ENCODE data around the gene UVRAG.

The UVRAG gene

GRCh38 chr11:76140912-76141574 lies 326.0 kb downstream of the UVRAG start:
- TF ChIP-seq CTCF (IDR thresholded peaks at IDR 0.05; ENCODE audit: insufficient read depth, low read length, poor library complexity, severe bottlenecking) = no peak
- no peak for DNase-seq (ENCODE audit: extremely low read depth, insufficient read length)
- Histone ChIP-seq H3K27me3 (replicated peaks; ENCODE audit: control insufficient read depth, insufficient read depth, low read length) (no peaks in the 10 kb centered on the region), H3K4me3 (replicated peaks; ENCODE audit: low read depth, low read length) (no peak overlapping the region), H3K36me3 (ENCODE audit: control insufficient read depth, insufficient read depth, low read length) (peaks cover 15% of the 10 kb centered on the region)

DNA sequence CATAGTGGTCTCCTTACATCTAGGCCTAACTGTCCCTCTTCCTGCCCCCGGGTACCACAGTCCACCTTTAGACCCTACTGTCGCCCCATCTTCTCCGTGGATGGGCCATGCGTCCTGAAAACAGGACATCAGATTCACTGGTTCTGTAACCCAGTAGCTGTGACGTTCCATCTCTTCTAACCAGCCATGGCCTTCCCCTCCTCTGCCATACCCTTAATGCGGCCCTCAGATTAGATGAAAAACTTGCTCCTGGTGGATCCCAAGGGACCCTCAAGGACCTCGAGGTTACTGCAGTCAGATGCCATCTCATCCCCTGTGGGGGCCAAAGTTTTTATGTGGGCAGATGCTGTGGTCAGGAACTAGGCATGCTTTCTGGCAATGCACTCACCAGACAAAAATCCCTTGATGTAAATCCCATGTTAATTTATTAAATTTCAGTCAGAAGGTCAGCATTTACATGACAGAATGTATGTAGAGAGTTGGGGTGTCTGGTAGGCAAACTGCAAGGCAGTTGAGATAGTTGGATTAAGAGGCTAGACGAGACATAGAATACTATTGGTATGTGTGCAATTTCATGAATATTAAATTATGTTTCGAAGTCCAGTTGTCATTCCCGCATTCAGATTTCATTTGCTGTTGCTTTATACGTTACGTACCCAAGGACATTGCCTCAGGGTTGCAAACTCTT lies 327.0 kb downstream of the UVRAG start:
- no peak for TF ChIP-seq CTCF (IDR thresholded peaks at IDR 0.05; ENCODE audit: insufficient read depth, low read length, poor library complexity, severe bottlenecking)
- no peak overlapping the region for H3K4me3 ChIP-seq (replicated peaks; ENCODE audit: low read depth, low read length)
- peaks cover 13% of the 10 kb centered on the region for H3K36me3 ChIP-seq (ENCODE audit: control insufficient read depth, insufficient read depth, low read length)
- DNase-seq (ENCODE audit: extremely low read depth, insufficient read length) = no peak
- no peaks in the 10 kb centered on the region for H3K27me3 ChIP-seq (replicated peaks; ENCODE audit: control insufficient read depth, insufficient read depth, low read length)

- TF ChIP-seq CTCF (IDR thresholded peaks at IDR 0.05; ENCODE audit: insufficient read depth, low read length, poor library complexity, severe bottlenecking) = no peak
- peaks cover 13% of the 10 kb centered on the region for H3K36me3 ChIP-seq (ENCODE audit: control insufficient read depth, insufficient read depth, low read length)
- DNase-seq (ENCODE audit: extremely low read depth, insufficient read length) = no peak
- H3K4me3 ChIP-seq (replicated peaks; ENCODE audit: low read depth, low read length) = no peak overlapping the region
- no peaks in the 10 kb centered on the region for H3K27me3 ChIP-seq (replicated peaks; ENCODE audit: control insufficient read depth, insufficient read depth, low read length)
Observed at GRCh38 chr11:76143274-76143673, 328.3 kb downstream of the UVRAG start.

- DNase-seq (ENCODE audit: extremely low read depth, insufficient read length) = no peak
- no peak for TF ChIP-seq CTCF (IDR thresholded peaks at IDR 0.05; ENCODE audit: insufficient read depth, low read length, poor library complexity, severe bottlenecking)
- Histone ChIP-seq H3K27me3 (replicated peaks; ENCODE audit: control insufficient read depth, insufficient read depth, low read length) (no peaks in the 10 kb centered on the region), H3K36me3 (ENCODE audit: control insufficient read depth, insufficient read depth, low read length) (peaks cover under 1% of the 10 kb centered on the region; the same call in 1 of the 2 replicates), H3K4me3 (replicated peaks; ENCODE audit: low read depth, low read length) (no peak overlapping the region)
Observed at GRCh38 chr11:76147106-76147740, 332.2 kb downstream of the UVRAG start.

- no peak for DNase-seq (ENCODE audit: extremely low read depth, insufficient read length)
- Histone ChIP-seq H3K27me3 (replicated peaks; ENCODE audit: control insufficient read depth, insufficient read depth, low read length) (no peaks in the 10 kb centered on the region), H3K36me3 (ENCODE audit: control insufficient read depth, insufficient read depth, low read length) (no peaks in the 10 kb centered on the region), H3K4me3 (replicated peaks; ENCODE audit: low read depth, low read length) (no peak overlapping the region)
- no peak for TF ChIP-seq CTCF (IDR thresholded peaks at IDR 0.05; ENCODE audit: insufficient read depth, low read length, poor library complexity, severe bottlenecking)
Observed at GRCh38 chr11:76148231-76148630, 333.2 kb downstream of the UVRAG start.
